ENCODE results near the gene PRRT4.

The PRRT4 gene

GRCh38 chr7:128404143-128404681 is 42.7 kb upstream of the PRRT4 start:
- Histone ChIP-seq H3K4me1 (ENCODE audit: insufficient read depth, low read length, severe bottlenecking) (peaks cover 26% of the 10 kb centered on the region), H3K4me2 (ENCODE audit: low read length) (peak overlapping the region; percentile 83), H3K9me3 (ENCODE audit: low read length) (no peaks in the 10 kb centered on the region), H3K27ac (ENCODE audit: low read depth, low read length, poor library complexity, severe bottlenecking) (no peak overlapping the region), H3K79me2 (ENCODE audit: insufficient read depth, low read length) (no peaks in the 10 kb centered on the region), H2AFZ (ENCODE audit: low read length) (no peak overlapping the region), H3K9ac (ENCODE audit: low read length) (peak overlapping the region; percentile 90; the same call in 1 of the 2 replicates), H3K4me3 (ENCODE audit: low read depth, low read length, poor library complexity, severe bottlenecking) (peak overlapping the region; percentile 87), H4K20me1 (ENCODE audit: insufficient read depth, low read length) (no peaks in the 10 kb centered on the region), H3K9me2 (ENCODE audit: low read depth, low read length) (no peaks in the 10 kb centered on the region), H3K27me3 (ENCODE audit: insufficient read depth, low read length) (0 out of 2 replicates have a peak, but pooled peaks cover 9% of the 10 kb centered on the region), H3F3A (ENCODE audit: insufficient read depth, low read length) (0 out of 2 replicates have a peak, but pooled peaks cover 7% of the 10 kb centered on the region), H3K36me3 (ENCODE audit: insufficient read depth, low read length) (peaks cover 33% of the 10 kb centered on the region)
- TF ChIP-seq EZH2 (IDR thresholded peaks at IDR 0.05; ENCODE audit: borderline replicate concordance, low read length) (no peak), CTCF (IDR thresholded peaks at IDR 0.05; ENCODE audit: low read length) (no peak)

- TF ChIP-seq CTCF (IDR thresholded peaks at IDR 0.05; ENCODE audit: low read length) (no peak), EZH2 (IDR thresholded peaks at IDR 0.05; ENCODE audit: borderline replicate concordance, low read length) (no peak)
- Histone ChIP-seq H3K4me2 (ENCODE audit: low read length) (peak overlapping the region; percentile 83), H3K27ac (ENCODE audit: low read depth, low read length, poor library complexity, severe bottlenecking) (no peak overlapping the region), H3K27me3 (ENCODE audit: insufficient read depth, low read length) (0 out of 2 replicates have a peak, but pooled peaks cover 4% of the 10 kb centered on the region), H3K9me2 (ENCODE audit: low read depth, low read length) (no peaks in the 10 kb centered on the region), H4K20me1 (ENCODE audit: insufficient read depth, low read length) (no peaks in the 10 kb centered on the region), H2AFZ (ENCODE audit: low read length) (no peak overlapping the region), H3K9me3 (ENCODE audit: low read length) (no peaks in the 10 kb centered on the region), H3K9ac (ENCODE audit: low read length) (peak overlapping the region; percentile 90; the same call in 1 of the 2 replicates), H3K4me1 (ENCODE audit: insufficient read depth, low read length, severe bottlenecking) (peaks cover 20% of the 10 kb centered on the region), H3K4me3 (ENCODE audit: low read depth, low read length, poor library complexity, severe bottlenecking) (peak overlapping the region; percentile 87), H3K79me2 (ENCODE audit: insufficient read depth, low read length) (no peaks in the 10 kb centered on the region), H3F3A (ENCODE audit: insufficient read depth, low read length) (0 out of 2 replicates have a peak, but pooled peaks cover 7% of the 10 kb centered on the region), H3K36me3 (ENCODE audit: insufficient read depth, low read length) (peaks cover 38% of the 10 kb centered on the region)
These were observed 42.2 kb upstream of the PRRT4 start for GRCh38 chr7:128403676-128404075.

GRCh38 chr7:128402356-128402755 is 40.9 kb upstream of the PRRT4 start:
- Histone ChIP-seq H3K27ac (ENCODE audit: low read depth, low read length, poor library complexity, severe bottlenecking) (no peak overlapping the region), H3K9ac (ENCODE audit: low read length) (no peak overlapping the region), H3F3A (ENCODE audit: insufficient read depth, low read length) (0 out of 2 replicates have a peak, but pooled peaks cover 7% of the 10 kb centered on the region), H3K4me1 (ENCODE audit: insufficient read depth, low read length, severe bottlenecking) (peaks cover 19% of the 10 kb centered on the region), H2AFZ (ENCODE audit: low read length) (no peak overlapping the region), H3K36me3 (ENCODE audit: insufficient read depth, low read length) (peaks cover 51% of the 10 kb centered on the region), H3K4me3 (ENCODE audit: low read depth, low read length, poor library complexity, severe bottlenecking) (no peak overlapping the region), H3K79me2 (ENCODE audit: insufficient read depth, low read length) (no peaks in the 10 kb centered on the region), H3K9me2 (ENCODE audit: low read depth, low read length) (no peaks in the 10 kb centered on the region), H4K20me1 (ENCODE audit: insufficient read depth, low read length) (no peaks in the 10 kb centered on the region), H3K27me3 (ENCODE audit: insufficient read depth, low read length) (no peaks in the 10 kb centered on the region), H3K9me3 (ENCODE audit: low read length) (no peaks in the 10 kb centered on the region), H3K4me2 (ENCODE audit: low read length) (no peak overlapping the region)
- no peak for TF ChIP-seq CTCF (IDR thresholded peaks at IDR 0.05; ENCODE audit: low read length)
- TF ChIP-seq EZH2 (IDR thresholded peaks at IDR 0.05; ENCODE audit: borderline replicate concordance, low read length) = no peak
